Frontal cortex (tissue), 4 donors: Measurements from ENCODE around the gene NANOS3. TPM values are rescaled to one million over a fixed set of nuclear protein-coding genes. Genes with fewer than 3 reads are reported as not detected.
A peak's percentile ranks its signal among the peaks of the same experiment; 100 is the strongest.

ENCODE experiments used
- DNase-seq, 2 donors: peaks; one replicate each; pipeline ENCODE4 v3.0.0; 2012; ENCODE audit warnings: low spot score in 2 of 2
- FAIRE-seq: peaks from 2 replicates; lab custom pipeline; 2012; peaks lifted over from hg19 to GRCh38; lab: Jason Lieb, UNC
- total RNA-seq: library from RNA; depleted of rRNA; stranded (reverse); fragments of >200 nt; gene quantifications from one replicate; pipeline ENCODE4 v1.2.3, GENCODE V29; 2014
- donor health status: control.
- donor health status: control.
- donor health status: control.

NANOS3 gene
- total RNA-seq, 1 donor from 2014 or later: 3.7 TPM

DNA sequence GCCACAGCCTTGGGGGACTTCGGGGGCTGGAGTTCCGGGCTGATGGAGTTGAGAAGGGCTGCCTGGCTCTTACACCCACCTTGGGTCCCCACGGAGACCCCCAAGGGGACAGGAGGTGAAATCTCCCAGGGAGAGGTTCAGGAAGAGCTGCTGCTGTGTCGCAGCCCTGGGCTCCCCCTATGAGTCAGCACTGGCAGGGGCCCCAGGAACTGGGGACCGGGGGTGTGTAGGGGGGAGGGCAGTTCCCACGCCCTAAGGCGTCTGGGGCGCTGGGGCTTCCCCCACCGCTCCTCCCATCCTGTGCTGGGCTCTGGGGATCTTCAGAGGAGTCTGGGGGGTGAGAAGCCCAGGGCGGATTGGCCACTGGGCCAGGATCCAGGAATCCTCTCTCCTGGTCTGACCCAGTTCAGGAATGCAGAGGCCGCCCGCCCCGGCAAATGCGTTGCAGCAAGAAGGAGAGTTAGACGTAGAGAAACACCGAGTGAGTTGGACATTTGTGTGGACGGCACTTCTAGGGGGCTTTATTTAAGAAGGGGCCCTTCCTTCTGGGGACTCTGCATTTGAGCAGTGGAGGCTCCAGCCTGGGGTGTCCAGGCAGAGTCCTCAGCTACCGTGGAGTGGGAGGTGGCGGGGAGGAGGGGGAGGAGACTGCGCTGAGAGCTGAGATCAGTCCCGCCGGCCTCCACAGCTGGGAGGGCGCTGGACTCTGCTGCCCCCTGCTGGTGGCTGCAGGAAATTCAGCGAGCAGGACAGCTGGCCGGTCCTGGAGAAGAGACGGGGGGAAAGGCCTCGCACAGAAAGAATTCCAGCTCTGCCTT lies 15.0 kb upstream of the NANOS3 start:
- FAIRE-seq (no peak), DNase-seq (peak; percentile 89 to 94)

- FAIRE-seq (no peak), DNase-seq (peak in 1 of 2 donors; percentile 35)
These were observed 12.8 kb upstream of the NANOS3 start for GRCh38 chr19:13864046-13864666.

GRCh38 chr19:13864667-13865570 lies 12.0 kb upstream of the NANOS3 start:
- no peak for FAIRE-seq
- DNase-seq: peak in 1 of 2 donors; percentile 49

- peak in 1 of 2 donors; percentile 65 for DNase-seq
- no peak for FAIRE-seq
These were observed 11.1 kb upstream of the NANOS3 start for GRCh38 chr19:13865571-13866462.

- FAIRE-seq (no peak), DNase-seq (peak in 1 of 2 donors; percentile 49)
These were observed 10.4 kb upstream of the NANOS3 start for GRCh38 chr19:13866463-13867046.

DNA sequence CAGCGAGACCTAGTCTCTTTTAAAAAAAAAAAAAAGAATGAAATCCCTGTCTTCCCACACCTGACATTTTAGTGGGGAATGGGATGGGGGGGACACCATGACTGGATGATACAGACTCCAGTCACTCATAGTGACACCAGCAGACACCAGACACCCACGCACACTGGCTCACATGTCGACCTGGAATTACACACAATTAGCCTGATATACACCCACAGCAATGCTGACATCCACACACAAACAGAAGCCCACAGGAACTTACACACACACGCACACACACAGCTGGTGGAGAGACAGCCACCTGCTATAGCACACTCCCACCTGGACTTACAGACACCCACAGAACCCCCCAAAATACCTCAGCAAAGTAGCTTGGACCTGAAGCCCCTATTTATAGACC lies 8.3 kb upstream of the NANOS3 start:
- peak in 1 of 2 donors; percentile 22 for DNase-seq

GRCh38 chr19:13869281-13869680 lies 7.7 kb upstream of the NANOS3 start:
- FAIRE-seq (no peak), DNase-seq (peak in 1 of 2 donors; percentile 17)

More for the DNA sequence above, 8.3 kb upstream of the NANOS3 start:
- FAIRE-seq: no peak

- FAIRE-seq (no peak), DNase-seq (no peak)
These were observed 6.1 kb upstream of the NANOS3 start for GRCh38 chr19:13870873-13871272.

DNA sequence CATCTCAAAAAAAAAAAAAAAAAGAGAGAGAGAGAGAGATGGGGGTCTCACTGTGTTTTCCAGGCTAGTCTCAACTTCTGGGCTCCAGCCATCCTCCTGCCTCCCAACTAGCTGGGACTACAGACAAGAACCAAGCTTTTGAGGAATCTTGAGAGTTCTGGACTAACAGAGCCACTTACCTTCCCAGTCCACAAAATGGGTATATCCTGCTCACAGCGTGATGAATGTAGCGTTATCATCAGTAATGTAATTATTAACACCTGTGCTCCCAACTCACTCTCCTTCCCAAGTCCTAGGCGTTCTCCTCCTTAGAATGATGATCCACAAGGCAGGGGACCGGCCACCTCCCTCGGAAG lies 4.6 kb upstream of the NANOS3 start:
- peak in 1 of 2 donors; percentile 19 for DNase-seq
- FAIRE-seq: no peak

- DNase-seq (peak in 1 of 2 donors; percentile 42), FAIRE-seq (no peak)
These were observed 4.1 kb upstream of the NANOS3 start for GRCh38 chr19:13872695-13873389.

- no peak for FAIRE-seq
- peak in 1 of 2 donors; percentile 20 for DNase-seq
These were observed 3.0 kb upstream of the NANOS3 start for GRCh38 chr19:13873834-13874515.

- no peak for FAIRE-seq
- peak in 1 of 2 donors; percentile 24 for DNase-seq
These were observed 1.1 kb upstream of the NANOS3 start for GRCh38 chr19:13875824-13876223.

DNA sequence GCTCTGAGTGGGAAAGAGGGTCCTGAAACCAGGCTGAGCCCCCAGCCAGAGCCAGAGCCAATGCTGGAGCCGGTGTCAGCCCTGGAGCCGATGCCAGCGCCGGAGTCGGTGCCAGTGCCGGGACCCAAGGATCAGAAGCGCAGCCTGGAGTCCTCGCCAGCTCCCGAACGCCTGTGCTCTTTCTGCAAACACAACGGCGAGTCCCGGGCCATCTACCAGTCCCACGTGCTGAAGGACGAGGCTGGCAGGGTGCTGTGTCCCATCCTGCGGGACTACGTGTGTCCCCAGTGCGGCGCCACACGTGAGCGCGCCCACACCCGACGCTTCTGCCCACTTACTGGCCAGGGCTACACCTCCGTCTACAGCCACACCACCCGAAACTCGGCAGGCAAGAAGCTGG lies 369 bp downstream of the NANOS3 start:
- DNase-seq (peak in 1 of 2 donors; percentile 20), FAIRE-seq (no peak)

- FAIRE-seq (peak; percentile 84), DNase-seq (peak; percentile 91 to 99)
These were observed 3.4 kb downstream of the NANOS3 start for GRCh38 chr19:13880059-13881043.

DNA sequence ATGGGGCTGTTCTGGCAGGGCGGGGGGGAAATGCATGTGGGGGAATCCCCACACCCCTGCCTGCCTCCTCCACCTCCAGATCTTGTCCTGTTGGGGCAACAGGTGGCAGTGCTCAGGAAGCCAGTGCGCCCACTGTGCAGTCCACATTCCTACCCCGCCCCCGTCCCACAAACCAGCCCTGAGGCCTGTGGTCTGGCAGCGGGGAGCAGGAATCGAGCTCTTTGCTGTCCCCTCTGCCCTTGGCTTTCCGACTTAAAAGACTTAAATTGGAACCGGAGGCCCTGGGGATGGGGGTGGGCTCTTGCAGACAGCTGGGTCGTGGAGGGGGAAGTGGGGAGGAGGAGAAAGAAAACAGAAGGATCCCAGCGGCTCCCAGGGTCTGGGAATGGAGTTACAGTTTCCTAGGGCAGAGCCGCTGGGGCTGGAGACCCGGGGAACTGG lies 4.3 kb downstream of the NANOS3 start:
- FAIRE-seq (no peak), DNase-seq (no peak)

- peak in 1 of 2 donors; percentile 38 for DNase-seq
These were observed 4.9 kb downstream of the NANOS3 start for GRCh38 chr19:13881692-13882418.

More at GRCh38 chr19:13881692-13882418, 4.9 kb downstream of the NANOS3 start:
- FAIRE-seq: no peak
